HUES64 (cell line): ENCODE data around the gene PAPPA.

ENCODE experiments used
- H3K27ac ChIP-seq: 2 replicates; pipeline ENCODE4 v1.7.0; 2013; ENCODE audit warnings: low read depth, low read length, inconsistent platforms
- H3K27me3 ChIP-seq: 2 replicates; pipeline ENCODE4 v1.6.1; 2013; ENCODE audit warnings: mild to moderate bottlenecking, low read length; ENCODE audit not compliant: insufficient read depth
- H3K36me3 ChIP-seq: 2 replicates; pipeline ENCODE4 v1.6.1; 2013; ENCODE audit warnings: mild to moderate bottlenecking, low read length; ENCODE audit not compliant: insufficient read depth
- H3K4me1 ChIP-seq: 2 replicates; pipeline ENCODE4 v1.6.1; 2013; ENCODE audit warnings: mild to moderate bottlenecking, low read length, moderate library complexity; ENCODE audit not compliant: insufficient read depth
- H3K4me3 ChIP-seq: 2 replicates; pipeline ENCODE4 v1.5.1; 2013; ENCODE audit warnings: mild to moderate bottlenecking, low read length, moderate library complexity
- H3K9ac ChIP-seq: 2 replicates; pipeline ENCODE4 v1.6.1; 2013; ENCODE audit warnings: mild to moderate bottlenecking, low read depth, low read length
- H3K9me3 ChIP-seq: 2 replicates; pipeline ENCODE4 v1.6.1; 2013; ENCODE audit warnings: low read depth, low read length; ENCODE audit not compliant: insufficient read depth
- WGBS: fragments of 150-250, 120-280 bp; methylation state at CpG from one replicate; pipeline ENCODE4 v1.1.7; 2013; ENCODE audit warnings: missing lambda C conversion rate; 5-methylcytosine and 5-hydroxymethylcytosine counted together

Gene PAPPA

DNA sequence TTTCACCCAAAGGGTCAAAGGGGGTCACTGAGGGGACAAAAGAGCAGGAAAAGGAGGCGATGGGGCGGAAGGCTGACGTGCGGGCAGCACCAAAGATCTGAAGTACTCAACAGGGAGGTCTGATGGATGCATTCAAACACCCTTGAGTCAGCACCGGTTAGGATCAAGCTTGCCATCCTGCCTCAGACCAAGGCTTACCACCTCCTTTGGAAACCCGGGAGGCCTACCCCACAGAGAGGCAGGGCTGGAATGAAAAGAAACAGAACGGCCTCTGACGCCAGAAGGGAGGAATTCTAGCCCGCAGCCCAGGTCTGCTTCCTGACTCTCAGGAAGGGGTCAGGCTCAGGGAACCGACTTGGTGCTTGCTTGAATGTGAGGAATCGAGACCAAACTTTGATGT lies 125.6 kb downstream of the PAPPA start:
- H3K9me3 ChIP-seq, result no peaks in the 10 kb centered on the region
- peaks cover 71% of the 10 kb centered on the region for H3K27me3 ChIP-seq
- no peaks in the 10 kb centered on the region for H3K36me3 ChIP-seq
- H3K9ac ChIP-seq, result peak overlapping the region; percentile 41; the same call in 1 of the 2 replicates
- peaks cover 76% of the 10 kb centered on the region for H3K4me1 ChIP-seq
- WGBS, result 9% methylated on average over 11 of the region's 11 CpGs
- H3K4me3 ChIP-seq, result no peak overlapping the region
- H3K27ac ChIP-seq, result peak overlapping the region; percentile 88

- 100% methylated on average over 1 of the region's 1 CpG for WGBS
- Histone ChIP-seq H3K9ac (no peak overlapping the region; the same call in 1 of the 2 replicates), H3K9me3 (no peaks in the 10 kb centered on the region), H3K4me1 (peaks cover 80% of the 10 kb centered on the region), H3K27ac (no peak overlapping the region), H3K36me3 (no peaks in the 10 kb centered on the region), H3K27me3 (peaks cover 70% of the 10 kb centered on the region), H3K4me3 (no peak overlapping the region)
Observed at GRCh38 chr9:116280529-116280928, 126.9 kb downstream of the PAPPA start.

DNA sequence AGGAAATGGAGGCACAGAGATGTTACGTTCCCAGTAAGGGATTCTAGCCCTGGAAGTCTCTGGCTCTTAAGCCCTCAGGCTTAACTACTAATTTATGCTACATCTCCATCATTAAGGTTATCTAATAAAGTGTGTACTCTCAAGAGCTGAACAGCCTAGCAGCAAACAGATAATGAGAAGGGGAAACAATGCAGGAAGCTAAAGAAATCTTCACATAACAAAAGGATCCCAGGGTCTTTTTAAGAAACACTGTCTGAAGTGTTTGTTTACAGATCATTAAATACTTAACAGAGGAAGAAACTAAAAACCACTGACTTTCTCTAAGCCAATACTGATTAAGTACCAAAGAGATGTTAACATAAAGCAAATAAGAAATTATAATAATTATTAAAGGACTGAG lies 129.0 kb downstream of the PAPPA start:
- no peak overlapping the region for H3K4me3 ChIP-seq
- no peak overlapping the region for H3K9ac ChIP-seq
- peaks cover 66% of the 10 kb centered on the region for H3K27me3 ChIP-seq
- peaks cover 81% of the 10 kb centered on the region for H3K4me1 ChIP-seq
- no peaks in the 10 kb centered on the region for H3K9me3 ChIP-seq
- no peaks in the 10 kb centered on the region for H3K36me3 ChIP-seq
- no peak overlapping the region for H3K27ac ChIP-seq
- WGBS, result no CpG with 5 or more reads among the region's 1 CpG

- Histone ChIP-seq H3K4me3 (no peak overlapping the region), H3K9me3 (no peaks in the 10 kb centered on the region), H3K4me1 (peaks cover 72% of the 10 kb centered on the region), H3K27me3 (peaks cover 68% of the 10 kb centered on the region), H3K36me3 (no peaks in the 10 kb centered on the region), H3K9ac (no peak overlapping the region), H3K27ac (no peak overlapping the region)
- 82% methylated on average over 6 of the region's 6 CpGs for WGBS
Observed at GRCh38 chr9:116284518-116284917, 130.9 kb downstream of the PAPPA start.

DNA sequence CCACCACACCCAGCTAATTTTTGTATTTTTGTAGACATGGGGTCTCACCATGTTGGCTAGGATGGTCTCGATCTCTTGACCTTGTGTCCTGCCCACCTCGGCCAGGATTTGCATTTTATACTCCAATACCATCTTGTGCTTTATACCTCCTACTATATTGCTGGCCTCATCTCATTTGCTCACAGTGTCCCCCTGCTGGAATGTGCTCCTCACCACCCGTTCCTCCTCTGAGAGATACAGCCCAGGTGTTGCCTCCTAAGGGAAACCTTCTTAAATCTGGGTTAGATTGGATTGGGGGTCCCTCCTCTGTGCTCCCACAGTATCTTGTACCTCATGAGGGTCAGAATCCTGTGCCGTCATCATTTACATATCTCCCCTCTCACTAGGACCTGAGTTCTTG lies 131.7 kb downstream of the PAPPA start:
- H3K27ac ChIP-seq, result no peak overlapping the region
- H3K27me3 ChIP-seq, result peaks cover 67% of the 10 kb centered on the region
- peak overlapping the region; percentile 32; the same call in 1 of the 2 replicates for H3K4me3 ChIP-seq
- peaks cover 64% of the 10 kb centered on the region for H3K4me1 ChIP-seq
- 47% methylated on average over 4 of the region's 4 CpGs for WGBS
- H3K36me3 ChIP-seq, result no peaks in the 10 kb centered on the region
- H3K9me3 ChIP-seq, result no peaks in the 10 kb centered on the region
- H3K9ac ChIP-seq, result no peak overlapping the region

GRCh38 chr9:116286297-116286696 lies 132.7 kb downstream of the PAPPA start:
- Histone ChIP-seq H3K9me3 (no peaks in the 10 kb centered on the region), H3K36me3 (no peaks in the 10 kb centered on the region), H3K4me1 (peaks cover 54% of the 10 kb centered on the region), H3K4me3 (peak overlapping the region; percentile 32), H3K27me3 (peaks cover 58% of the 10 kb centered on the region), H3K9ac (peak overlapping the region; percentile 18; the same call in 1 of the 2 replicates), H3K27ac (peak overlapping the region; percentile 80; the same call in 1 of the 2 replicates)
- WGBS, result 1% methylated on average over 9 of the region's 9 CpGs

DNA sequence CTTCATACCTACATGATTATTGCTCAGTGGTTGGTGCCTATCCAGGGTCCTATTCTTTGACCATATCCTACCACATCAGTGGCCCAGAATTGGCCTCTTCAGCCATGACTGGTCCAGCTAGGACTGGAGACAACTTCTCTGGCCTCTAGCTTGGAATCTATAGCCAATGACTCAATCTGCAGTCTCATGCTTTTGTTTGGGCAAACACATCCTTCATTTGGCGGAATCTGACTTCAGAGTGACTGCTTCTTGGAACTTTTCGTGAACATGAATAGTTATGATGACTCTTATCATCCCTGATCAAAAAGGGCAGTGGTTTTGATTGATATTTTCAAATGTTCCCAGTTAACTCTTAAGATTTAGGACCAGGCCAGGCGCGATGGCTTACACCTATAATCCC lies 134.1 kb downstream of the PAPPA start:
- no peak overlapping the region for H3K27ac ChIP-seq
- WGBS, result 99% methylated on average over 4 of the region's 4 CpGs
- peaks cover 40% of the 10 kb centered on the region for H3K4me1 ChIP-seq
- H3K27me3 ChIP-seq, result peaks cover 50% of the 10 kb centered on the region
- no peaks in the 10 kb centered on the region for H3K9me3 ChIP-seq
- no peak overlapping the region for H3K4me3 ChIP-seq
- no peak overlapping the region for H3K9ac ChIP-seq
- no peaks in the 10 kb centered on the region for H3K36me3 ChIP-seq

DNA sequence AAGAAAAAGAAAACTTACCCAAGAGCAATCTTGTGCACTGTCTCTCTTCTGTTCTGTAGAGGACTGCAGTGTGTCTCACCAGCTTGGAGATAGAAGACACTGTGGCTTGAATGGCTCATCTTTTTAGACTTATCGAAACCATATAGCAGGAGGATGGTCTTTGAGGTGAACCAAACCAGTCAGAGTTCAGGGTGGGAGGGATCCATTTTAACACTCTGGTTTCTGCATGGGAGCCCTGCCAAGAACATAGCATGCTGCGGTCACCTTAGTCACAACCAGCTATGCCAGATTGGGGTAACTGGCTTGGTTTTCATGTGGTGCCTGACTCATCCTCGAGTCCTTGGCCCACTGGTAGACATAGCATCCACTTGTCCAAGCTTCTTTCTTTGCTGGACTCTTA lies 135.1 kb downstream of the PAPPA start:
- no peak overlapping the region for H3K4me3 ChIP-seq
- peaks cover 30% of the 10 kb centered on the region for H3K4me1 ChIP-seq
- WGBS, result 91% methylated on average over 3 of the region's 3 CpGs
- no peak overlapping the region for H3K27ac ChIP-seq
- H3K9me3 ChIP-seq, result no peaks in the 10 kb centered on the region
- peaks cover 43% of the 10 kb centered on the region for H3K27me3 ChIP-seq
- H3K36me3 ChIP-seq, result no peaks in the 10 kb centered on the region
- no peak overlapping the region for H3K9ac ChIP-seq

DNA sequence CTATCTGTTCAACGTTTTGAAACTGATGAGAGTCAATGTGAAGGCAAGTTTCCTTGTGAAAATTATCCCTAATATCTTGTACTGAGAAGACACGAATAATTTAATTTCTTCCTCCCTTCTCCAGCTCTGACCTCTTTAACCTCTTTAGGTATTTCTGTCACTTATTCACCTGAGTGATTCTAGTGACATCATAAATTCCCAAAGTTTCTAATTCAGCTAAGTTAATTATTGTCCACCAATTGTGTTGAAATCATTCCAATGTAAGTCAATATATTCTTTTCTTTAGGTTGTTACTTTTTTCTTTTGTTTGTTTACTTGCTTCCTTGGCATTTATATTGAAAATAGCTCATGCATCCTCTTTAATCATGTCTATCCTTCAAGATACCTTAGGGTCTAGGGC lies 143.8 kb downstream of the PAPPA start:
- Histone ChIP-seq H3K4me3 (no peak overlapping the region), H3K9me3 (no peaks in the 10 kb centered on the region), H3K36me3 (no peaks in the 10 kb centered on the region), H3K4me1 (no peaks in the 10 kb centered on the region), H3K9ac (no peak overlapping the region), H3K27me3 (no peaks in the 10 kb centered on the region), H3K27ac (no peak overlapping the region)
- WGBS, result 91% methylated on average over 2 of the region's 2 CpGs

GRCh38 chr9:116298249-116298648 lies 144.7 kb downstream of the PAPPA start:
- Histone ChIP-seq H3K36me3 (no peaks in the 10 kb centered on the region), H3K9me3 (no peaks in the 10 kb centered on the region)
- WGBS, result 89% methylated on average over 2 of the region's 3 CpGs

GRCh38 chr9:116298878-116299391 lies 145.3 kb downstream of the PAPPA start:
- Histone ChIP-seq H3K27me3 (no peaks in the 10 kb centered on the region), H3K4me1 (peaks cover 6% of the 10 kb centered on the region), H3K9ac (no peak overlapping the region), H3K4me3 (no peak overlapping the region), H3K36me3 (no peaks in the 10 kb centered on the region), H3K9me3 (no peaks in the 10 kb centered on the region), H3K27ac (no peak overlapping the region)
- WGBS, result 89% methylated on average over 6 of the region's 6 CpGs

More at GRCh38 chr9:116298249-116298648, 144.7 kb downstream of the PAPPA start:
- Histone ChIP-seq H3K9ac (no peak overlapping the region), H3K4me3 (no peak overlapping the region), H3K27me3 (no peaks in the 10 kb centered on the region), H3K4me1 (no peaks in the 10 kb centered on the region), H3K27ac (no peak overlapping the region)

- Histone ChIP-seq H3K27me3 (no peaks in the 10 kb centered on the region), H3K36me3 (no peaks in the 10 kb centered on the region), H3K27ac (no peak overlapping the region), H3K4me3 (no peak overlapping the region), H3K9ac (no peak overlapping the region), H3K4me1 (peaks cover 20% of the 10 kb centered on the region), H3K9me3 (no peaks in the 10 kb centered on the region)
- 90% methylated on average over 1 of the region's 2 CpGs for WGBS
Observed at GRCh38 chr9:116300360-116300870, 146.8 kb downstream of the PAPPA start.
